ENCODE data around the gene SYPL2. TPM values are rescaled to one million over a fixed set of nuclear protein-coding genes. Genes with fewer than 3 reads are reported as not detected.
"Not testable (repeated sequence)": the region's sequence is repeated elsewhere in the genome, so short reads cannot be mapped to it uniquely, and the experiment has no call there.

SYPL2 gene
- total and polyA plus RNA-seq, 11 donors, result 11.3 to 39.7 (median 25.4) TPM

DNA sequence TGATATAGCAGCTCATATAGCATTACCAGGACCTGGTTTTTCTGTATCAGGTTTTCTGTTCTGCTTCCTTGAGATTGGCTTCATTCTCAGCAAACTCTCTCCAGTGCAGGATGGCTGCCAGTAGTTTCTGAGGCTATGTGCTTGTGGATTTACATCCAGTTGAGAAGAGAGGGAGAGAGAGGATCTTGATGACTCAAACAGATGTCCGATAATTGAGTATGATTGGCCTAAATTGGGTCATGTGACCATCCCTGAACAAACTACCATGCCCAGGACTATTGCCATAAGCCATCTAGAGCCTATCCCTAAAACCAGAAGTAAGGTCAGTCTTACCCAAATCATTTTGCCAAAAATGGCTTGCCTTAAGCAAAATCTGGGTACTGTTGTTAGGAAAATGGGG, 22.0 kb upstream of the SYPL2 start:
- ATAC-seq (no peak), DNase-seq (no peak)
- WGBS, 4 donors, result 70 to 90% (median 83%) methylated on average over 1 of the region's 1 CpG
- no peaks in the 10 kb centered on the region for H3K4me1 ChIP-seq
- H3K36me3 ChIP-seq, result no peaks in the 10 kb centered on the region
- no peak for TF ChIP-seq POLR2A (IDR thresholded peaks at IDR 0.05)
- TF ChIP-seq, protein P1, sequence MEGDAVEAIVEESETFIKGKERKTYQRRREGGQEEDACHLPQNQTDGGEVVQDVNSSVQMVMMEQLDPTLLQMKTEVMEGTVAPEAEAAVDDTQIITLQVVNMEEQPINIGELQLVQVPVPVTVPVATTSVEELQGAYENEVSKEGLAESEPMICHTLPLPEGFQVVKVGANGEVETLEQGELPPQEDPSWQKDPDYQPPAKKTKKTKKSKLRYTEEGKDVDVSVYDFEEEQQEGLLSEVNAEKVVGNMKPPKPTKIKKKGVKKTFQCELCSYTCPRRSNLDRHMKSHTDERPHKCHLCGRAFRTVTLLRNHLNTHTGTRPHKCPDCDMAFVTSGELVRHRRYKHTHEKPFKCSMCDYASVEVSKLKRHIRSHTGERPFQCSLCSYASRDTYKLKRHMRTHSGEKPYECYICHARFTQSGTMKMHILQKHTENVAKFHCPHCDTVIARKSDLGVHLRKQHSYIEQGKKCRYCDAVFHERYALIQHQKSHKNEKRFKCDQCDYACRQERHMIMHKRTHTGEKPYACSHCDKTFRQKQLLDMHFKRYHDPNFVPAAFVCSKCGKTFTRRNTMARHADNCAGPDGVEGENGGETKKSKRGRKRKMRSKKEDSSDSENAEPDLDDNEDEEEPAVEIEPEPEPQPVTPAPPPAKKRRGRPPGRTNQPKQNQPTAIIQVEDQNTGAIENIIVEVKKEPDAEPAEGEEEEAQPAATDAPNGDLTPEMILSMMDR (IDR thresholded peaks at IDR 0.05), result no peak
- no peak overlapping the region for H3K27ac ChIP-seq
- intact Hi-C loops (cut with DNase I), result no loop called here
- H3K4me3 ChIP-seq, result no peak overlapping the region
- H3K27me3 ChIP-seq, result peaks cover 0 to 24% (median 0%) of the 10 kb centered on the region in 9 donors
- H3K9me3 ChIP-seq, result no peaks in the 10 kb centered on the region

- 68 to 76% (median 75%) methylated on average over 11 of the region's 11 CpGs for WGBS, 4 donors
- H3K4me1 ChIP-seq; H3K36me3 ChIP-seq; ATAC-seq; intact Hi-C loops (cut with DNase I); H3K27ac ChIP-seq; H3K9me3 ChIP-seq; DNase-seq; H3K4me3 ChIP-seq: not testable (repeated sequence)
- H3K27me3 ChIP-seq, result peaks cover 0 to 32% (median 0%) of the 10 kb centered on the region in 9 donors
These were observed 20.2 kb upstream of the SYPL2 start for GRCh38 chr1:109445949-109446695.

GRCh38 chr1:109447524-109447923, 18.8 kb upstream of the SYPL2 start:
- Histone ChIP-seq H3K36me3 (no peaks in the 10 kb centered on the region), H3K27me3 (peaks cover 0 to 27% (median 0%) of the 10 kb centered on the region in 9 donors), H3K4me3 (no peak overlapping the region), H3K9me3 (no peaks in the 10 kb centered on the region), H3K4me1 (no peaks in the 10 kb centered on the region), H3K27ac (no peak overlapping the region)
- ATAC-seq (no peak), DNase-seq (no peak)
- intact Hi-C loops (cut with DNase I), result no loop called here
- no peak for TF ChIP-seq POLR2A (IDR thresholded peaks at IDR 0.05)
- TF ChIP-seq, protein P1 (IDR thresholded peaks at IDR 0.05), result no peak
- 65 to 68% (median 67%) methylated on average over 4 of the region's 4 CpGs for WGBS, 4 donors

DNA sequence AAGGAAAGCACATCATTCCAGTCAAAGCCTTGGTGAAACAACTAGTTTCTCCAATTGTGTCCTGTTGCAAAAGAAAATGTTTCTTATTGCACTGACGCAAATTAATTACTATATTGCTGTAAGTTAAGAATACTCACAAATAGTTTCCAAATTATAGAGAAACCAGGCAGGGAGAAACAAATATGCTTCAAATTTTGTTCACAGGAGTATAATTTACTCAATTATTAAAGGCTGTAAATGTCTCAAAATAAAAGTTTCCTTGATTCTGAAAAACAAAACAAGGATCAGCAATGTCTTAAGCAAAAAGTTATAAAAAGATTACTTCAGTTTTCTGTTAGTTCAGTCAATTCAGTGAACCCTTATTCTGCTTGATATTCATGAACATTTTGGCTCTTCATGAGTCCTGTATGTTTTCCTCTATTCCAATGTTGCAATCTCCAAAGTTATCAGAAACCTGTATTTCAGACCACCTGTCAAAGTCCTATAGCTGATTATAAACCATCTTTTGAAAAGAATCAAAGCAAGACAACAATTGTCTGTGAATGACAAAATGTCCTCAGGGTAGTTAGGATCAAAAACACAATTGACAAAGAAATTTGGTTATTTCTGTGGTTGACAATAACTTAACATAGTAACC, 11.7 kb upstream of the SYPL2 start:
- no peak overlapping the region for H3K4me3 ChIP-seq
- H3K36me3 ChIP-seq, result no peaks in the 10 kb centered on the region
- WGBS, 4 donors, result 88 to 97% (median 94%) methylated on average over 1 of the region's 1 CpG
- H3K9me3 ChIP-seq, result peaks cover 0 to 18% (median 0%) of the 10 kb centered on the region in 12 donors
- H3K4me1 ChIP-seq, result no peaks in the 10 kb centered on the region
- H3K27me3 ChIP-seq, result peaks cover 0 to 9% (median 0%) of the 10 kb centered on the region in 9 donors
- intact Hi-C loops (cut with DNase I), result no loop called here
- DNase-seq (no peak), ATAC-seq (no peak)
- TF ChIP-seq, protein P1 (IDR thresholded peaks at IDR 0.05), result no peak
- TF ChIP-seq POLR2A (IDR thresholded peaks at IDR 0.05), result no peak
- no peak overlapping the region for H3K27ac ChIP-seq

All from heart left ventricle (tissue), 16 donors.